NCI-H2196 treated with DMSO at 0.1 percent for 48 hours (cell line): ENCODE data around the gene CCDC91.
"Not testable (repeated sequence)": the region's sequence is repeated elsewhere in the genome, so short reads cannot be mapped to it uniquely, and the experiment has no call there.

ENCODE experiments used
- DNase-seq: peaks from one replicate; lab custom pipeline; 2025; ENCODE audit not compliant: unreplicated experiment; lab: John Stamatoyannopoulos, UW

The CCDC91 gene

DNA sequence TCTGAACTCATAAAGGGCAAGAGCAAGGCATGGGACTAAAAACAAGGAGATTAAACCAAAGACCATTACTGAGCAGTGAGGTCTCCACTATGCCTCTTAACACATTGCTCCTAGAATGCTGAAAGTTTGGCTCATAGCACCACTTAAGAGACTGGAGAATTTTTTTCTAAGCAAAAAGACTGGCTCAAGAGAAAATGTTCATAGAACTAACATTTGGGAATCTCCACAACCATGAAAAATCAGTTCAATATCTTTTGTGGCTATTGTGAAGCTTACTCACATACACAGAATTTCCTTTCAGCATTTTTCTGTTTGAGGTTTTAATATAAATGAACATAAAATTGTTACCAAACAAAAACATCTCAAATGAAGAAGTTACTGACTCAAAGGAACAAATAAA lies 255.8 kb downstream of the CCDC91 start:
- no peak for DNase-seq

DNA sequence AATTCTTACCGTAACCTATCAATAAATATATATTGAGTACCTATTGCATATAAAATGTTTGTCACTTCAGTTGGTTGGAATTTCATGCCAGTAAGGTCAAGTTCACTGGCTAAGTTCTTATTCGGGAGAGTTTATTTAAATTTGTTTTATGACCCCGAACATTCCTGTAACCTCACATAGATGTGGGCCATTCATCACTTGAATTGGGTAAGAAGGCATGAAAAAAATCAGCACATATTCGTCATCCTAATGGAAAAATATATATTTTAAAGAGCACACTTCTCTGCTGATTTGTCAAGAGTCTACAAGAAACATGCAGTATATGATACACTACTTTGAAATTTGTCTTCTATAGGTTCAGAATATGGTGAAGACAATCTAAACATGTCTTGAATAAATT lies 263.4 kb downstream of the CCDC91 start:
- DNase-seq: no peak

DNA sequence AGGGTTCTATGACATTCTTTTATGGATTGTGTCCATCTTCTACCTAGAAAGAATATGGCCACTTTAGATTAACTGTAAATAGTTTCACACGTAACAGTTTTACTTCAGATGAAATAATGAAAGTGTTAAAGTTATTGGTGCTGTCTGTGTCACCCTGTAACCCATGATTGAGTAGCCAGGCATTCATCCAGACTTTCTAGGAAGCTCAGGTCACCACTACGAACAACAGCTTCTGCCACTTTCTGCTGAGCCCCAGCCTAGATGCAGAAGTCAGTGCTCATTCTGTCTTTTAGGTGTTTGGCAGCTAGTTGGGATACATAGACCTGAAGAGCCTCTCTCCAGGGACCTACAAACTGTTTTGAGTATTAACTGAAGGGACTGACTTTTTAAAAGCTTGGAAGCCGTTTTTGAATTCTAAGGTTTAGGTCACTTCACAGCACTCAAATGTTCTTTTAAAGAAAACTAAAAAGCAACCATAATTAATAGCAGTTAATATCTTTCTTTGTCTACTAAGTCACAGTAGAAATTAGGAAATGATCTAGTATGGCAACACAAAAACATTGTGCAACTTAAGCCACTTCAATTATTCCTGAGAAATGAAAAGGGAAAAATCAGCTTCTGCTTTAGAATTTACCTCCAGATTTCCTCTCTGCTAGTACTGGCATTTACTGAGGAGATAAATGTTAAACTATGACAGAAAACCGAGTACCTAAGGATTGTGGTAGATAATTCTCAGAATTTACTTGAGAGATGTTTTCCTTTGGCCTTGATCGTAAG lies 266.9 kb downstream of the CCDC91 start:
- no peak for DNase-seq

DNA sequence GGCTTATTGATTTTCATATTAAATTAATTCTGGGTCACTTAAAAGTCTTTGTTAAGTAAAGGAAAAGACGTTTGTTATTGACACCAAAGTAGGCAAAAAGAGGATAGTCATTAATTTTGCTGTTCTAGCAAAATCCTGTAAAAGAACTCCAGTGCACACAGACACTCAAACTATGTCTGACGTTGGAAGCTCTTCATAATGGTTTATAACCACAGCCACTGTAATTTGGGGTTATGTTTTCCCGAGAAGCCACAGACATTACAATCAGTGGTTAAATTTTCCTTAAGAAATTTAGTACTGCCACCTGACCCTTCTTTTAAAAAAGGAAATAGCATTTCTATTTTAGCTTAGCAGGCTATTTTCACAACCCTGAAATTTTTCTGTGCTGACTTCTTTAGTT lies 267.5 kb downstream of the CCDC91 start:
- no peak for DNase-seq

DNA sequence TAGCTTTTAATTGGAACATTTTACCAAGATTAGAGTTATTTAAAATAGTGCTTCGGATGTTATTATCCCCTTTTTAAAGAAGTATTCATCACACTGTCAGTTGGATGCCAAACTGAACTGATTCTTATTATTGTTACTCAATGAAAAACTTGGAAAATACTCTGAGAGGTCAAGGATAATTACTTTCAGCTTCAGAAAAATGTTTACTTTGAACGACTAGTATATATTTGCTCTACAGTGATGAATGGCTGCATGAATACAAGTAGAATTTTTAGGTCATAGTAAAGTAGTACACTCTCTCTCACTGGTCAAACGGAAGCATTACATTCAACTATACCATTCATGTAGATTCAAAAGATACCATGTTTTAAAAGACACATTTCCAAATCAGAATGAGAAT lies 269.2 kb downstream of the CCDC91 start:
- no peak for DNase-seq

DNA sequence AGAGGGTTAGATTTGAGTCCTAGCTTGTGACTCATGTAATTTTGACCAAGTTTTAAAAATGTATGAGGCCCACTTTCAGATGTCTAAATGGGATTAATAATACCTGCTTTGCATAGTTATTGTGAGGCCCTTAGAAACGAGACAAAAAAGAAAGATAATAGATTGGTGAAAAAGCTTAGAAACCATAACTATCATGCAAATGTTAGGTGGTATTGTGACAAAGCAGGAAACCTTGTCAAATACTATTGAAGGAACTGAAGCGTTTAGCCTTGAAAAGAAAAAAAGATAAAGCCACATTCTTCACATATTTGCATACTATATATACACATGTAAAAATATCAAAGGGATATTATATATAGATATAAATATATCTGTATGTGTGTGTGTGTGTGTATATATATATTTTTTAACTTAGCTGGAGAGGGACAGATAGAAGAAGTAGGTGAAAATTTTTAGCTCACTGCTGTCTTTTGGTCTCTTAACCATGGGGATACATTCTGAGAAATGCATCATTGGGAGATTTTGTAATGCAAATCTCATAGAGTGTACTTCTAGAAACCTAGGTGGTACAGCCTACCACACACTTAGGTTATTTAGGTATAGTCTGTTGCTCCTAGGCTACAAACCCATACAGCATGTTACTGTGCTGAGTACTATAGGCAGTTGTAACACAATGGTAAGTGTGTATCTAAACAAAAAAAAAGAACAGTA lies 270.3 kb downstream of the CCDC91 start:
- DNase-seq: no peak

DNA sequence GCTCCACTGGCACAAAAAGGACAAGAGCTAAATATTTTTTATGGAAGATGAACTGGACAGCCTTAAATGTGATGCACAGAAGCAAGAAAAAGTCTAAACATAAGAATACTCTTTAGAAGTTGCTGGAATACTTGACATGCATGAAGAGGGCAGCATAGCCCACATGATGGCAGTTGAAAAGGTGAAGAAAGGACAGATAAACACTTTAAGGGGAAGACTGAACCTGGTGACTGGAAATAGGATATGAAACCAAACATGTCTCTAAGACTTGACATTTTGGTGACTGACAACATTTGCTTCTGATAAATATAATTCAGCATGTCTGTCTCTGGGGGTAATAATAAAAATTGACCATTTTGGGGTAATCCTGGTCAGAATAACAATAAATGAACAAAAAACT lies 273.1 kb downstream of the CCDC91 start:
- DNase-seq: no peak

DNA sequence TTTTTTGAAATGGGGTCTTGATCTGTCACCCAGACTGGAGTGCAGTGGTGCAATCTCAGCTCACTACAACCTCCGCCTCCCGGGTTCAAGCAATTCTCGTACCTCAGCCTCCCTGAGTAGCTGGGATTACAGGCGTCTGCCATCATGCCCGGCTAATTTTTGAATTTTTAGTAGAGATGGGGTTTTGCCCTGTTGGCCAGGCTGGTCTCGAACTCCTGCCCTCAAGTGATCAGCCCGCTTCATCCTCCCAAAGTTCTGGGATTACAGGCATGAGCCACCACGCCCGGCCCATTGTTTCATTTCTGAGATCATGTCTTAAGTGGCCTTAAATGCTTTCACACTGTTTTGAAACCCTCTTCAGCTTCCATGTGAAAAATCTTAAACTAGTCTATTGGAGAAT lies 281.5 kb downstream of the CCDC91 start:
- not testable (repeated sequence) for DNase-seq

DNA sequence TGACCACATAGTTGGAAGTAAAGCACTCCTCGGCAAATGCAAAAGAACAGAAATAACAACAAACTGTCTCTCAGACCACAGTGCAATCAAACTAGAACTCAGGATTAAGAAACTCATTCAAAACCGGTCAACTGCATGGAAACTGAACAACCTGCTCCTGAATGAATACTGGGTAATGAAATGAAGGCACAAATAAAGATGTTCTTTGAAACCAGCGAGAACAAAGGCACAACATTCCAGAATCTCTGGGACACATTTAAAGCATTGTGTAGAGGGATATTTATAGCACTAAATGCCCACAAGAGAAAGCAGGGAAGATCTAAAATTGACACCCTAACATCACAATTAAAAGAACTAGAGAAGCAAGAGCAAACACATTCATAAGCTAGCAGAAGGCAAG lies 285.9 kb downstream of the CCDC91 start:
- DNase-seq: not testable (repeated sequence)

DNA sequence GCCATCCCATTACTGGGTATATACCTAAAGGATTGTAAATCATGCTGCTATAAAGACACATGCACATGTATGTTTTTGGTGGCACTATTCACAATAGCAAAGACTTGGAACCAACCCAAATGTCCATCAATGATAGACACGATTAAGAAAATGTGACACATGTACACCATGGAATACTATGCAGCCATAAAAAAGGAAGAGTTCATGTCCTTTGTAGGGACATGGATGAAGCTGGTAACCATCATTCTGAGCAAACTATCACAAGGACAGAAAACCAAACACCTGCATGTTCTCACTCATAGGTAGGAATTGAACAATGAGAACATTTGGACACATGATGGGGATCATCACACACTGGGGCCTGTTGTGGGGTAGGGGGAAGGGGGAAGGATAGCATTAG lies 288.8 kb downstream of the CCDC91 start:
- not testable (repeated sequence) for DNase-seq

DNA sequence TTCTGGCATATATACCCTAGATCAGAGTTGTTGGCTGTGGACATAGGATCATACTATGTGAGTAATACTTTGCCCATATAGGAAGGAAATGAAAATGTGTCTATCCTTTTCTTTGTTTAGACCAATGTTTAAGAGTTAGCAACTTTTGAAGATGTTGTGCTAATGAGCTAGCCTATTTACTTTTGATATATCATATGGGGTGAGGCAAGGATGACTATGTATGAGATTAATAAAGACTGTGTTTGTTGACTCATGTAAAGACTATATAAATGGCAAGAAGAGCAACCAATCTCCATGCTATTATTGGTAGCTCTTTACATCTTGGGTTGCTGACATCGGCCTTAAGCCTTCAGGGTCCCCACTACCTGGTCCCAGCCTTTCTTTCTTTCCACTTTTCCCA lies 289.4 kb downstream of the CCDC91 start:
- no peak for DNase-seq

DNA sequence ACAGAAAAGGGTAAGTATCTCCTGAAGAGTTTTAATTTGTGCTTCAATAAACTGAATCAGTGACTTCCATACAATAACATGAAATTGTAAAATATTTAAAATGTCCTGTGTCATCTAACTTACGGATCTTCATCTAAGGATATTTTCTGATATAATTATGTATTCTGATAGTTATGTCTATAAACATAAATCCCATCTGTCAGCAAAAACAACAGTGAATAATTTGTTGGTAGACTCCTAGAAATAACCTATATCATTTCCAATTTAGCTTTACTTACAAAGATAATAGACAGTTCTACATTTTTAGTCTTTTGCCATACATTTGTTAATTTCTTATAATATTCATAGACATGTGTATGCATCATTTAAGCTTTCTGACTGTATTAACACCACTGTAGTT lies 293.9 kb downstream of the CCDC91 start:
- no peak for DNase-seq

DNA sequence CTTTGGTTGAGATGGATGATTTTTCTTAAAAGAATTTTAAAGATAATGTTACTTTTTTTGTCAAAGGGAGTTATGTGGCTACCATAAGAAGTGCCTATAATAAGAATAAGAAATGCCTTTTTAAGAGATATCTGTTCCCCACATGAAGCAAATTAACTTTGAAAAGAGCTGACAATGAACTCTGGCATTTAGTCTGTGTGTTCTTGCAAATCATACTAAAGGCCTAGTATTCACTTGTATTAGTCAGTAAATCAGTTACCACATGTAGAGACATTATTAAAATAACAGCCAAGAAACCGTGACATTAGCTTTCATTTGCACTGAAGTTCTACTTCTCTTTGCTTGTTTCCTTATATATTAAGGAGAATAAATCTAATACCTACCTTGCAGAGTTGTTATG lies 296.3 kb downstream of the CCDC91 start:
- no peak for DNase-seq

DNA sequence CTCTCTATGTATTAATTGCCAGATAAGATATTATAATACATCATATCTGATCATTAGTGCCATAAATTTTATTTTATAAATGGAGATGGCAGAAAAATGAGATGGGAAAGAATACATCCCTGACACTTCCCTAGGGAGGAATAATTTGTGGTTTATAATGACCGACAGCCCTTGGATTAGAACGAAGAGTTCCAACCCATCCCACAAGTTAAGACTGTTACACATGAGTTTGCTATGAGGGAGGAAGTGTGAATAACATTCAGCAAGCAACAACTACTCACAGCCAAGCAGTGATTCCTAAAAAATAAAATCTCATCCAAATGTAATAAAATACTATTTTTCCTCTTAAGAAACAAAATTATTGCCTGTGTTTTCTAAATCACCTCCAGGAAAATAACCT lies 299.0 kb downstream of the CCDC91 start:
- no peak for DNase-seq

DNA sequence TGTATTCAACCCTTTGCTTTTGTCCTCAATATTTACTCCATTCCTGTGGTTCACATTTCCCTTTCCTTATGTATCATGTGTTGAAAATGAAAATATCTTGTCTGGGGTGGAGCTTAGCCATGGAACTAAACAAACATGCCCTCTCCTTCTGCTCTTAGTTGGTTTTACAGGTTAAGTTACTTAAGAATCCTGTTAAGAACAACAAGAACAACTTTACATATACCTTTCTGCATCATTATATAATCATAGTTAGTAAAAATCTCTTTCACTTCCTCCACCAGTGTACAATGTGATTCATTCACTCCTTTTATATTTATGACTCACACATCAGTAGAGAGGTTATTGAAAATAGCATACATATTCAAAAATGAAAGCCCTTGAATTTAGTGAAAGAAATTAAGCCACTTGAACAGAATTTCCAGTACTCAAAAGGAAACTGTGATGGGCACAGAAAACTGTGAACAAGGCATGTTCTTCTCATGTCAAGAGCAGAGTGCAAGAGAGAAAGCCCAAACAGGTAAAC lies 307.7 kb downstream of the CCDC91 start:
- DNase-seq: no peak

DNA sequence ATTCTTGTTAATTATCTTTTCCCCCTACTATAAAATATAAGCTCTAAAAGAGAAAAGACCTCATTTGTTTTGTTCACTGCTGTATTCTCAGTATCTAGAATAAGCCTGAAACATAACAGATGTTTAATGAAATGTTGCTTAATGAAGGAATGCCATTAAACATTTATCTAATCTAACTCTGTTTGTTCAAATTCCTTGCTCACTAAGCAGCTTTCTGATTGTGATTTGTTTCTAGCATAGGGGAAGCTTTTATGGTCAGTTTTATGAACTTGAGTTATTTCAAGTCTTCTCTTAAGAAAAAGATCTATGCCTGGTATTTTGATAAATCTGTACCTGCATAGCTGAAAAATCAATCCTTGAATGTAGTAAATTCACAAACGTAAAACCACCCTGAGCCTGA lies 308.6 kb downstream of the CCDC91 start:
- DNase-seq: no peak

DNA sequence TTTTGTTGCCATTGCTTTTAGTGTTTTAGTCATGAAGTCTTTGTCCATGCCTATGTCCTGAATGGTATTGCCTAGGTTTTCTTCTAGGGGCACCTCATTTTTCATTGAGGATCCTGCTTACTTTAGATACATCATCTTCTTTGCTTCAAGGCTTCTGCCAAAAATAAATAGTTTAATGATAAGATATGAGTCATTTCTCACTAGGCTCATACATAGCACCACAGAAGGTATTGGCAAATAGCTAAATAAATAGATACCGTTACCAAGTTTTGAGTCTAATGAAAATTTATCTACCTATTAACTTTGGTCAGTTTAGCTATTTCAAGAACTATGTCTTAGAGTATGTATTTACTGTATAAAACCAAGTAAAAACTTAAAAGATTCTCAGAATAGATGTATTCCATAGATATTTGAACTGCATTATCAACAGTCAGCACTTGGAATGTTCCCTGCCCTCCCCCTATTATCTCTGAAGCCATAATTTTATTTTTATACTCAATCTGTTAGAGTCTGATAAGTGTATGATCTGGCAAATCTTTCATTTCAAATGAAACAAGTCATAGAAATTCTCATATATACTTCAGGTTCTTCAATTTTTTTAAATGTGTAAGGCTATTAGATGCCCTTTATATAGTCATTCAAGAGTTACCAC lies 310.2 kb downstream of the CCDC91 start:
- DNase-seq: no peak

DNA sequence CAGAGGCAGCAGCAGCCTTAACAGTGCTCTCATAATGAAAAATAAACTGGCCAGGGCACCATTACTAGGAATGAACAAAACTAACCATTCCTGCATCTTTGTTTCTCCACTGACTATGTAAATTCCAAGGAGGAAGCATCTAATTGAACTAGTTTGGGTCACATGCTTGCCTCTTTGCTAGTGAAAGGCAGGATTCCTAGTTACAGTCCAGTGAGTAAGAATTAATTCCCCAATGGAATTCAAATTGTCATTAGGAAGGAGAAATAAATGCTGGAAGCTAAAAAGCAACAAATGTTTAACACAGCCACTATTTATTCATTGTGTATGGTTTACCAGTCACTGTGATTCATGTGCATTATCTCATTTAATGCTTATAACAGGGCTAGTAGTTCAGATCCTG lies 316.0 kb downstream of the CCDC91 start:
- no peak for DNase-seq

DNA sequence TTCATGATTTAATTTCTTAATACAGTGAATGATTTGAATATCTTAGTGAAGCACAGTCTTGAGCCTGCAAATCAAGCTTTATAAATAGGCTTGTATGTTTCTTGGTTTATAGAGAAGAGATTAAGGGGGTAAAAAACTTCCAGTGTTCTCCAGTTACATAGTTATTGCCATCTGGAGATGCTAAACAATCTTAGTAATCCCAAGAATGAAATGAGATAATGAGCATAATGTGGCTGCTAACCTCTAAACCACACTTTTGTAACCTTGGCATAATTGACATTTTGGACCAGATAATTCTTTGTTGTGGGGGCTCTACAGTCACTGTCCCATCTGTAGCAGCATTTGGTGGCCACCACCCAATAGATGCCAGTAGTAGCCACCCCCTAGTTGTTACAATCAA lies 316.8 kb downstream of the CCDC91 start:
- no peak for DNase-seq

DNA sequence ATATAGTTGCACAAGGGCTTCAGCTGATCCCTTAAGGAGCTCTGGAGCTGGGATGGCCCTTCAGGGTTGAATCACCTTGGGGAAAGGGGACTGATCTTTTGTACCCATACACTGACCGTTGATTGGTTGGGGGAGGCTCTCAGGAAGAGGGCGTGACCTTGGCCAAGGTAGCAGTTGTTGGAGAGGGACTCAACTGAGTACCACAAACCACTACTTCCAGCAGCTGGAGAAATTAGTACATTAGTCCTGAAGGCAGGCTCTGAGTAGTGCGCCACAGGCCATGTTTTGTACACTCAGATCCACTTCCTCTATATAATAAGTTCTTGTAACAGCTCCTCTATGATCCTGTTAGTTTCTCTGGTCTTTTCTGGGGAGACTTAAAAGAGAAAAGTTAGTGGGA lies 317.6 kb downstream of the CCDC91 start:
- DNase-seq: no peak

DNA sequence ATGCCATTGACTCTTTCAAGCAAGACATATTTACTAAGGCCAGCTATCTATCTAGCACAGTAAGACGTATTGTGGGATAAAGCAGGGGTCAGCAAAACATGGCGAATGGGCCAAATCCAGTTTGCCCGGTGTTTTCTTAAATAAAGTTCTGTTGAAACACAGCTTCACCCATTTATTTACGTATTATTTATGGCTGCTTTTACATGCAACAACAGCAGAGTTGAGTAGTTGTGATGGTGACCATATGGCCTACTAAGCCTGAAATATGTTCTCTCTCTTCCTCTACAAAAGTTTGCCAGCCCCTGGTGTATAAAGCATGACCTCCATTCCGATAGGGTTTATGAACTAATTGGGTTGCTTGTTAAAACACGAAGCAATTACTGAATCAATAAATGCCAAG lies 322.1 kb downstream of the CCDC91 start:
- no peak for DNase-seq

DNA sequence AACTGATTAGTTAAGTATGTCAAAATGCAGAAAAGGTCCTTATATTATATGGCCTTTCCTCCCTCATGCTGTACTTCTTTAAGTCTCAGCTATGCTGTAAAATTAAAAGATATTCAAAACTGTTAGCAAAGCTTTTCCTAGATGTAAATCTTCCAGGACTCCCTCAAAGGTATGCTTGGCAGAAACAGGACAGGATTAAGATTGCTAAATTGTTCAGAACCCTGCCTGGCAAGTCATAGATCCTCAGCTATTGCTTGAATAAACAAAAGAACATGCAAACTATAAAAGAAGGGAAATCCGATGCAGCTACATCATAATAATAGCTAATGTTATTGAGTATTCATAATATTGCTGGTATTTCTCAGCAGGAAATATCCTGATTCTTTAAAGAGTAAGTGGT lies 322.6 kb downstream of the CCDC91 start:
- DNase-seq: no peak
